HG03175 (cell line): ENCODE data around the gene KCNQ1OT1.

ENCODE experiments used
- ATAC-seq: cut with Tn5 transposase; IDR thresholded peaks from one replicate; pipeline ENCODE4 v1.9.1; 2021; ENCODE audit warnings: mild to moderate bottlenecking, moderate library complexity; ENCODE audit not compliant: unreplicated experiment

Gene KCNQ1OT1

DNA sequence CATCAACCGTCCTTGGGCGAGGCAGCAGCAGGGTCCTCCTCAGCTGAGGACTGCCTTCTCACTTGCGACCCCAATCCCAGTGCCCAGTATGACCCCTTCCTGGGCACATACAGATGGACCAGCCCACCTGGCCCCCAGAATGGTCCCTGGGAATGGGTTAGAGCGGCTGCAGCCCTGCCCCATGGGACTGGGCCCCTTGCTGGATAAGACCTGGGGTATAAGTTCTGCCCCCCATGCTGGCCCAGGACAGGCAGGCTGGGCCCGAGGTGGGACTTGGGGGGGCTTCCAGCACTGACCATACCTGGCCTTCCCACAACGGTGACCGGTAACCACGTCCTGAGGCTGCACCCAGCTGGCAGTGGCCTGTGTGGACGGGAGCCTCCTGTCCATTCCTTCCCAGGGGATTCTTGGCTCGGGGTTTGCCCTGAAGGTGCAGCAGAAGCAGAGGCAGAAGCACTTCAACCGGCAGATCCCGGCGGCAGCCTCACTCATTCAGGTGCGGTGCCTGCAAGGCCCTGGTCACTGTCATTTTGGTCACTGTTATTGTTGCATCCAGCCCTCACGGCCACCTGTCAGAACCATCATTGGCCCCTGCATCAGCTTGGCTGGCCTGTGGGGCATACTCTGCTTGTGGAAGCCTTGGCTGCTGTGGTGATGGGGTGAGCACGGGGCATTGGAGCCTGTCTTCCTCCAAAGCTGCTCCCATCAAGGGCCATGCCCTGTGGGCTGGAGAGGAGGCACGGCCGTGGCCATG lies 114.8 kb downstream of the KCNQ1OT1 start:
- no peak for ATAC-seq

GRCh38 chr11:2584434-2584811 lies 115.4 kb downstream of the KCNQ1OT1 start:
- no peak for ATAC-seq

- ATAC-seq = no peak
These were observed 116.2 kb downstream of the KCNQ1OT1 start for GRCh38 chr11:2583605-2583958.

DNA sequence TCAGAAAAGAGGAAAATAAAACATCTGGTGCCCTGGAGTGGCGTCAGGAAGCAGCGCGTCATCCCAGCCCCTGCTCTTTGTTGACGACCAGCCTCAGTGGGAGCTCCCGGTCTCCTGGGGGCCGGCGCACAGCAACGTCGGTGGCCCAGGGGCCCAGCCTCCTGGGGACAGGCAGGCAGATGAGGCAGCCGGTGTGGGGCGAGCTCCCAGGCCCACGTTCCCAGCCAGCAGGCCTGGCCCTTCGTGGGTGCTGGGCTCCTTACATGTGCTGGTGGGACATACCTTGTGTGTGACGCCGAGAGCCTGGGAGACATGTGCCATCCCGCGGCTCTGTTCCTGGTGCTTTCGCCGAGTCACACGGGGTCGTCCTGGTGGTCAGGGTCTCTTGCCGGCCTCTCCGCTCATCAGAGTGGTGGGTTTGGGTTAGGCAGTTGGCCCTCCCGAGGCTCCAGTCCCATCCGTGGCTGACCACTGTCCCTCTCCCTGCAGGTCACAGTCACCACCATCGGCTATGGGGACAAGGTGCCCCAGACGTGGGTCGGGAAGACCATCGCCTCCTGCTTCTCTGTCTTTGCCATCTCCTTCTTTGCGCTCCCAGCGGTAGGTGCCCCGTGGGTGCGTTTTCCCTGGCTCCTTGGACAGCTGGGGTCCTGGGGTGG lies 116.7 kb downstream of the KCNQ1OT1 start:
- ATAC-seq = no peak

- no peak for ATAC-seq
These were observed 117.3 kb downstream of the KCNQ1OT1 start for GRCh38 chr11:2582351-2582945.

GRCh38 chr11:2581931-2582350 lies 117.9 kb downstream of the KCNQ1OT1 start:
- no peak for ATAC-seq

- no peak for ATAC-seq
These were observed 118.5 kb downstream of the KCNQ1OT1 start for GRCh38 chr11:2581151-2581930.

DNA sequence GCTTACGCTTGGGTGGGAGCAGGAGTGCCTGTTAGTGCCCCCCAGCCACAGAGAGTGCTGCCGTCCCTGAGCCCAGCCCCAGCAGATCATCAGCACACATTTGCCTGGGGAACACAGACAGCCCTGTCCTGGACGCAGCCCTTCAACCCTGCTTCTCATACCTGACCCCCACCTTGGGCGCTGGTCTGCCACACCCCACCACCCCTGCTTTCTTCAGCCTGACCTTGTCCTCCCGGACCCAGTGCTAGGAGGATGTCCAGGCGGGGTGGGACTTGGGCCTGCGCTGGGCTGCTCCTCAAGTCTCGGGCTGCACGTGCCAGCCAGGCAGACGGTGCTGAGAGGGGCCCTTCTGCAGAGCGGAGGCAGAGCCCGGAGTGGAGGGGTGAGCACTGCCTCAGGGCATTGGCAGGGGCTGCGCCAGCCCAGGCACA lies 119.2 kb downstream of the KCNQ1OT1 start:
- ATAC-seq = no peak

DNA sequence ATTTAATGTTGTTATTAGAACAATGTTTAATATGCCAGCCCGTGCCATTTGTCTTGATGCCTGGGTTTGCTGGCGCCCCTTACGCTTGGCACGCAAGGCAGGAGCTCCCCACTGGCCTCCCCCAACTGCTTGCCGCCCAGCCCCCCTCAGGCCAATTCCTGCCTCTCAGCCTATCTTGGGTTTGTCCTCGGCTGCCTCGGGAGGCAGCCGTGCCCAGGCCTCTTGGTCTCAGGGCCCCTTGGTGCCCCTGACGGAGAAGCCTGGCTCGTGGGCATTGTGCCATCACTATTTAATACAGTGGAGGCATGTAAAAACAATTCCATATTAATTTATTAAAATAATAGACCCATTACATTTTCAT lies 119.8 kb downstream of the KCNQ1OT1 start:
- no peak for ATAC-seq

DNA sequence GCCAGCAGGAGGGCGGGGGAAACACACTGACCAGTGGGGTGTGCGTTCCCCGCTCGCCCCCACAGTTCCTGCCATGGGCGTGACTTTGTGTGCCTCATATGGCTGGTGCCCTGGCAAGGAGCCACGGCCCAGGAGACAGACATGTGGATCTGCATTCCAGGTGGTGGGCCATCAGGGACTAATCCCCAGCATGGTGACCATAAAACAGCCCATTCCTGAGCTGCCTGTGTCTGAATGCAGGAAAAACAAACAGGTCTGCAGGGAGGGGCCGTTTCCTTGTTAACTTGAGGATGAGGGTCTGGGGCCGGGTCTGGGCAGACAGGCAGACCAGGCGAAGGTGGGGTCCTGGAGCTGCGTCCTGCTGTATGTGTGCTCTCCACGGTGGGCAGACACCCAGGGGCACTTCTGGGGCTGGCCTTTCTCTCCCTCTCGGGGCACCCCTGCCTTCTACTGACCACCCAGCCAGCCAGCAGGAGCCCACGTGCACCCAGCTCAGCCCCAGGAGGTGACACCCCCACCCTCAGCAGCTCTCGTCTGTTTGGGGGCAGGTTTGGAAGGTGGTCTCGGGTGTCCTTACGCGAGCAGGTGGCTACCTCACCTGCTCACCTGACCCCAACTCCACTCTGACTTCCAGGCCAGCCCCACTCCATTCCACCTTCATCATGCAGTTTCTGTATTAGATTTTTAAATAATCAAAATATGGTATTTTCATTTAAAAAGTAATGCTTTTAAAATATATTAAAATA lies 120.3 kb downstream of the KCNQ1OT1 start:
- ATAC-seq = no peak

GRCh38 chr11:2578929-2579270 lies 120.9 kb downstream of the KCNQ1OT1 start:
- no peak for ATAC-seq

- ATAC-seq = no peak
These were observed 121.5 kb downstream of the KCNQ1OT1 start for GRCh38 chr11:2577991-2578928.

GRCh38 chr11:2577031-2577990 lies 122.5 kb downstream of the KCNQ1OT1 start:
- no peak for ATAC-seq

GRCh38 chr11:2576549-2576948 lies 123.2 kb downstream of the KCNQ1OT1 start:
- ATAC-seq = no peak

DNA sequence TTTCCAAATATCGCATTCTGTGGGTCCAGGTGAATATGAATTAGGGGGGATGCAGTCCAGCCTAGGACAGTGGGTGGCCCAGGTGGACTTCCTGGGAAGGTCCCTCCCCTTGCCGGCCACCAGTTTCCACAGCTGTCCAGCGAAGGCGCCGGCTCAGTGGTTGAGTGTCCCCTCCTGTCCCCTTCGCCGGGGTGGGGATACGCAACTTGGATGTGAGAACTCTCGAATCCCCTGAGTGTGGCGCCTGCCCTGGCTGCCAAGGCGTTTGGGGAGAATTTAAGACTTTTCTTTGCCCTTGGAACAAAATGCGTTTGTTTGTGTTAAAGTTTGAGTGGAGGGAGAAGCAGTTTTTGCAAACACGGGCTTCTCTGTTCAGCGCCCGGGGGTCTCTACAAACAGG lies 123.7 kb downstream of the KCNQ1OT1 start:
- no peak for ATAC-seq

GRCh38 chr11:2575591-2576051 lies 124.2 kb downstream of the KCNQ1OT1 start:
- ATAC-seq = no peak

GRCh38 chr11:2574553-2575535 lies 125.0 kb downstream of the KCNQ1OT1 start:
- no peak for ATAC-seq
